Activated CD4-positive, alpha-beta T cell treated with anti-CD3 and anti-CD28 coated beads, Interleukin-2, amount 10 ng/mL, durations not matched to agents 7 days and 5 days (primary cell): ENCODE data around the gene SLC2A4RG. TPM values are rescaled to one million over a fixed set of nuclear protein-coding genes. Genes with fewer than 3 reads are reported as not detected.

Experiments used
- CTCF ChIA-PET: fragments of 350-600 bp; sonication (Branson Sonifier 250); formaldehyde crosslinking; loops from one replicate; lab custom pipeline; 2021; ENCODE audit warnings: antibody characterized with exemption; lab: Charles Lee
- POLR2A ChIA-PET: fragments of 350-600 bp; sonication (Branson Sonifier 250); formaldehyde crosslinking; loops from one replicate; lab custom pipeline; 2021; ENCODE audit warnings: antibody characterized with exemption; lab: Charles Lee
- DNase-seq: peaks from one replicate; pipeline ENCODE4 v3.0.0-alpha.2; 2020
- H3K27ac Mint-ChIP-seq: one replicate; pipeline ENCODE4 v1.8.0; 2021; ENCODE audit warnings: mild to moderate bottlenecking, moderate library complexity, mixed read lengths
- H3K27me3 Mint-ChIP-seq: one replicate; pipeline ENCODE4 v1.8.0; 2021; ENCODE audit warnings: mixed read lengths
- H3K36me3 Mint-ChIP-seq: one replicate; pipeline ENCODE4 v1.8.0; 2021; ENCODE audit warnings: low read depth, mixed read lengths
- H3K4me1 Mint-ChIP-seq: one replicate; pipeline ENCODE4 v1.8.0; 2021; ENCODE audit warnings: mixed read lengths
- H3K4me3 Mint-ChIP-seq: one replicate; pipeline ENCODE4 v1.8.0; 2021; ENCODE audit warnings: mild to moderate bottlenecking, moderate library complexity, mixed read lengths
- H3K9me3 Mint-ChIP-seq: one replicate; pipeline ENCODE4 v1.8.0; 2021; ENCODE audit warnings: mixed read lengths
- total RNA-seq, 2 experiments: library from RNA; stranded (reverse); gene quantifications; one replicate each; pipeline ENCODE4 v1.2.3, GENCODE V29; 2021

Gene SLC2A4RG
- total RNA-seq, 2 experiments from 2014 or later, result 105 to 129 TPM

DNA sequence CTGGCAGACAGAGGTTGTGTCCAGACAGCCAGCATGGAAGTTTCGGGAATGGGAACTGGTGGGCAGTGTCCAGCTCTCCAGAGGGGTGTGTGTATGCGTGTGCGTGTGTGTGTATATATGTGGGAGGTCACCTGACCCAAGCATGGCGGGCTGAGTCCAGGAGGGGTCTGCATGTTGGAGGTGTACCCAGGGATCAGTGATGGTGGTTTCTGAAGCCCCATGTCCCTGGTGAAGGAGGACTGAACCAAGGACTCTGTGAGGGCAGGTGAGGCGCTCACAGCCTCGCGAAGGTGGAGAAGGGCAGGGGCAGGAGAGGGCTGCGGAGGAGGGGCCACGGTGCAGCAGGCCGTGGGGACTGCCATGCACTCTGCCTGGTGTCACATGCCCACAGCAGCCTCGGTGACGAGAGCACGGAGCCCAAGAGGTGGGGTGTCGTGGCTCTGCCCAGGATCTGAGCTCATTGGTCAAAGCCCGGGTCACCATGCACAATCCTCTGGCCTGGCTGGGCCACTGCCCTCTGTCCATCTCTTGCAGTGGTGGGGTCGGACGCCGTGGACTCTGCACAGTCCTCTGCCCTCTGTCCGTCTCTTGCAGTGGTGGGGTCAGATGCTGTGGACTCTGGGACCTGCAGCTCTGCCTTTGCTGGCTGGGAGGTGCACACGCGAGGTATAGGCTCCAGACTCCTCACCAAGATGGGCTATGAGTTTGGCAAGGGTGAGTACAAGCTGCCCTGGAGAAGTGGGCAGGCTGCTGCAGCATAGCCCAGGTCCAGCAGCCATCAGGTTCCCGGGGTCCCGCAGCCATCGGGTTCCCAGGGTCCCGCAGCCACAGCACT is 5.2 kb upstream of the SLC2A4RG start:
- H3K4me3 Mint-ChIP-seq, result no peak overlapping the region
- POLR2A ChIA-PET, result interaction anchor here (0.6 kb wide), 1 partner anchor 1564 kb away, joined by 3 read pairs; no protein-coding TSS in a partner anchor
- no peaks in the 10 kb centered on the region for H3K9me3 Mint-ChIP-seq
- CTCF ChIA-PET, result interaction anchor here (1.1 to 2.7 kb wide), 4 partner anchors 9 to 197 kb away, joined by 3 to 12 read pairs (median 4); partner anchors contain the start of gene PTK6
- no peak for DNase-seq
- peak overlapping the region; percentile 76 for H3K27ac Mint-ChIP-seq
- H3K27me3 Mint-ChIP-seq, result no peaks in the 10 kb centered on the region
- H3K4me1 Mint-ChIP-seq, result peaks cover 28% of the 10 kb centered on the region
- peaks cover 35% of the 10 kb centered on the region for H3K36me3 Mint-ChIP-seq

DNA sequence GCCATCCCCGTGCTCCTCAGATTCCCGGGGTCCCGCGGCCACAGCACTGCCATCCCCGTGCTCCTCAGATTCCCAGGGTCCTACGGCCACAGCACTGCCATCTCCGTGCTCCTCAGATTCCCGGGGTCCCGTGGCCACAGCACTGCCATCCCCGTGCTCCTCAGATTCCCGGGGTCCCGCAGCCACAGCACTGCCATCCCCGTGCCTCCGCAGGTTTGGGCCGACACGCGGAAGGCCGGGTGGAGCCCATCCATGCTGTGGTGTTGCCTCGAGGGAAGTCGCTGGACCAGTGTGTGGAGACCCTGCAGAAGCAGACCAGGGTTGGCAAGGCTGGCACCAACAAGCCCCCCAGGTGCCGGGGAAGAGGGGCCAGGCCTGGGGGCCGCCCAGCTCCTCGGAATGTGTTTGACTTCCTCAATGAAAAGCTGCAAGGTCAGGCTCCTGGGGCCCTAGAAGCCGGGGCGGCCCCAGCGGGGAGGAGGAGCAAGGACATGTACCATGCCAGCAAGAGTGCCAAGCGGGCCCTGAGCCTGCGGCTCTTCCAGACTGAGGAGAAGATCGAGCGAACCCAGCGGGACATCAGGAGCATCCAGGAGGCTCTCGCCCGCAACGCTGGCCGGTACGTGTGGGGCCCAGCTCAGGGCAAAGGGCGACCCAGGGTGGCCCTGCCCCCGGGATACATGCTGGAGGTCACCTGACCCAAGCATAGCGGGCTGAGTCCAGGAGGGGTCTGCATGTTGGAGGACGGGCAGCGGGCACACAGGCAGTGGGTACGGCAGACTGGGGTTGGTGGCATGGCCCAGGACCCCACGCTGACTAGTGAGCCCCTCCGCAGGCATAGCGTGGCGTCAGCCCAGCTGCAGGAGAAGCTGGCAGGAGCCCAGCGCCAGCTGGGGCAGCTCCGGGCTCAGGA is 4.4 kb upstream of the SLC2A4RG start:
- no peak for DNase-seq
- Mint-ChIP-seq H3K4me1 (peaks cover 28% of the 10 kb centered on the region), H3K9me3 (no peaks in the 10 kb centered on the region), H3K27ac (peak overlapping the region; percentile 88), H3K27me3 (no peaks in the 10 kb centered on the region), H3K36me3 (peaks cover 30% of the 10 kb centered on the region), H3K4me3 (peak overlapping the region; percentile 87)
- POLR2A ChIA-PET, result no interaction called here
- CTCF ChIA-PET, result interaction anchor here (1.3 to 4.2 kb wide), 5 partner anchors 12 to 322 kb away, joined by 3 to 27 read pairs (median 12); partner anchors contain the start of genes ARFRP1, PTK6 and ZGPAT

DNA sequence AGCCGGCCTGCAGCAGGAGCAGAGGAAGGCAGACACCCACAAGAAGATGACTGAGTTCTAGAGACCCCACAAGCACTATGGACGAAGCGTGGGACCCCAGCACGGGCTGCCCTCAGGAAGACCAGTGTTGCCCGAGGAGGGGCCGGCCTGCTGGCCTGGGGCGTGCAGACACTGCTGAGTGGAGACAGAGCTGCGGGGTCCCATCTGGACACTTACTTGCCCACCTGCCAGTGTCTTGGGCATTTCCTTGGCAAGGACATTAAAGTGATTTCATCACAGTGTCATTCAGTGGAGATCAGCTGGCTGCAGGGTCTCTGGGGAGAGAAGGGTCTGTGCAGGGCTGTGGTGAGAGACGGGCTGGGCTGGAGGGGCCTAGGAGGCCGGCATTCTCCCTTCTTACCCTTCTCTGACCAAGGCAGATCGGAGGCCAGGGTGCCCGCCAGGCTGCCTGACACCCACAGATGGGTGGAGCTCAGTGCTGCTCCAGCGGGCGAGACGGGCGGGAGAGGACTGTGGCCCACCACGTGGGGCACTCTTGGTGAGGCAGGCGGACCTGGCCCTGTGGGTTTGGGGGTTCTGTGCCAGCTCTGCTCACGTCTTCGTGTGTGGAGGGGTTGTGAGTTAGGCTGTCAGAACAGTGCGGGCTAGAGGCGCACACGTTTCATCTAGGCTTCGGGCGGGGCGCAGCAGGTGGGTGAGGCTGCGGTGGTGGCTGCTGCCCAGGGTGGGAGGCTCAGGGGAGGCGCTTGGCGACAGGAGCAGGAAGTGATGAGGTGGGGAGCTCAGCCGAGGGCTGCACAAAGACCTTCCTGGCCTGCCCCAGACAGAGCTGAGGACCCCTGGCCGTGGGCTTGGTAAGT is 3.5 kb upstream of the SLC2A4RG start, which contains the start of gene LIME1:
Gene LIME1, plus strand, starts transcription at position 806 of the 860 bp plus-strand sequence. CDS start 886 bp downstream, outside the sequence.
- DNase-seq, result peak; percentile 90
- peak within 1 kb of the TSS; percentile 87 for H3K4me3 Mint-ChIP-seq
- POLR2A ChIA-PET, result no interaction called here
- CTCF ChIA-PET, result interaction anchor here (0.8 to 4.2 kb wide), 11 partner anchors 8 to 321 kb away, joined by 3 to 27 read pairs (median 5); partner anchors contain the start of genes ARFRP1, PTK6 and ZGPAT
- peaks cover 30% of the 10 kb centered on the region for H3K36me3 Mint-ChIP-seq
- no peaks in the 10 kb centered on the region for H3K9me3 Mint-ChIP-seq
- no peaks in the 10 kb centered on the region for H3K27me3 Mint-ChIP-seq
- peak within 1 kb of the TSS; percentile 88 for H3K27ac Mint-ChIP-seq
- peaks cover 28% of the 10 kb centered on the region for H3K4me1 Mint-ChIP-seq

DNA sequence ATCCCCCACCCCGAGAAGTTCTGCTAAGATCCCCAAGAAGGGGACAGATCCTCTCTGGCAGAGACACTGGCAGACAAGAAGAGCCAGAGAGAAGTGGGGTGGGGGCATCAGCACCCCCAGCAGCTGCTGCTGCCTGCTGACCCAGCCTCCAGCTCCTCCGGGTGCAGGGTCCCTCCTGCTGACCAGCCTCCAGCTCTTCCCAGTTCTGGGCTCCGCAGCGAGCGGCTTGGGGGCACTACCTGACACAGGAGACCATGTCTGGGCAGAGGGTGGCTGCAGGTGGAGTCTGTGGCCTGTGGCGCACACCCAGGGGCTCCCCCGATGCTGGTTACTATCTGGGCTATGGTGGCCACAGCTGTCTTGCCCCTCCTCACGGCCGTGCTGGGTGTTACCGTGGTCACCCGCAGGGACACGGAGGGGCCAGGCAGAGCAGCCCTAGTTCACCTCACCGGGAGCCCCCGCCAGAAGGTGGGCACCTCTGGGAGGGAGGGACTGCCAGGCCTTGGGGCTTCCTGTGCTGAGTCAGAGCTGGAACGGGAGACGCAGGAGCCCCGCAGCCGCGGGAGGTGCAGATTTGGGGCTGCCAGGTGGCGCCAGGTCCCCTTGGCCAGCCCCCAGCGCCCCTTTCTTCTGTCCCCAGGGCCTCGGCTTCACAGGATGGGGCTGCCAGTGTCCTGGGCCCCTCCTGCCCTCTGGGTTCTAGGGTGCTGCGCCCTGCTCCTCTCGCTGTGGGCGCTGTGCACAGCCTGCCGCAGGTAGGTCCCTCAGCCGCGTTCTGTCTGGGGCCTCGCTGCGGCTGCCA is 2.5 kb upstream of the SLC2A4RG start:
- peaks cover 28% of the 10 kb centered on the region for H3K4me1 Mint-ChIP-seq
- H3K27me3 Mint-ChIP-seq, result no peaks in the 10 kb centered on the region
- H3K4me3 Mint-ChIP-seq, result peak overlapping the region; percentile 87
- peak overlapping the region; percentile 88 for H3K27ac Mint-ChIP-seq
- CTCF ChIA-PET, result interaction anchor here (0.8 to 4.2 kb wide), 13 partner anchors 9 to 549 kb away, joined by 3 to 27 read pairs (median 5); partner anchors contain the start of genes ARFRP1, PTK6, RTEL1 and ZGPAT
- POLR2A ChIA-PET, result no interaction called here
- DNase-seq, result peak; percentile 69
- H3K9me3 Mint-ChIP-seq, result no peaks in the 10 kb centered on the region
- peaks cover 30% of the 10 kb centered on the region for H3K36me3 Mint-ChIP-seq

DNA sequence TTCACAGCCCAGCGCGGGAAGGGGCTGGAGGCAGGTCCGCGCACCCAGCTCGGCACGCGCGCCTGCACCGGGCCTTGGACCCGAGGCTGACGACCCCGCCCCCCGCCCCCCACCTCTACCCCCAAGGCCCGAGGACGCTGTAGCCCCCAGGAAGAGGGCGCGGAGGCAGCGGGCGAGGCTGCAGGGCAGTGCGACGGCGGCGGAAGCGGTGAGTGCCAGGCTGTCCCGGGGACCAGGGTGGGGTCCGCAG is 2.0 kb upstream of the SLC2A4RG start:
- ChIA-PET POLR2A (no interaction called here), CTCF (interaction anchor here (1.0 to 4.2 kb wide), 4 partner anchors 13 to 548 kb away, joined by 3 to 27 read pairs (median 3); partner anchors contain the start of gene RTEL1)
- peaks cover 30% of the 10 kb centered on the region for H3K36me3 Mint-ChIP-seq
- peak overlapping the region; percentile 87 for H3K4me3 Mint-ChIP-seq
- peak overlapping the region; percentile 88 for H3K27ac Mint-ChIP-seq
- no peak for DNase-seq
- no peaks in the 10 kb centered on the region for H3K9me3 Mint-ChIP-seq
- no peaks in the 10 kb centered on the region for H3K27me3 Mint-ChIP-seq
- peaks cover 28% of the 10 kb centered on the region for H3K4me1 Mint-ChIP-seq

DNA sequence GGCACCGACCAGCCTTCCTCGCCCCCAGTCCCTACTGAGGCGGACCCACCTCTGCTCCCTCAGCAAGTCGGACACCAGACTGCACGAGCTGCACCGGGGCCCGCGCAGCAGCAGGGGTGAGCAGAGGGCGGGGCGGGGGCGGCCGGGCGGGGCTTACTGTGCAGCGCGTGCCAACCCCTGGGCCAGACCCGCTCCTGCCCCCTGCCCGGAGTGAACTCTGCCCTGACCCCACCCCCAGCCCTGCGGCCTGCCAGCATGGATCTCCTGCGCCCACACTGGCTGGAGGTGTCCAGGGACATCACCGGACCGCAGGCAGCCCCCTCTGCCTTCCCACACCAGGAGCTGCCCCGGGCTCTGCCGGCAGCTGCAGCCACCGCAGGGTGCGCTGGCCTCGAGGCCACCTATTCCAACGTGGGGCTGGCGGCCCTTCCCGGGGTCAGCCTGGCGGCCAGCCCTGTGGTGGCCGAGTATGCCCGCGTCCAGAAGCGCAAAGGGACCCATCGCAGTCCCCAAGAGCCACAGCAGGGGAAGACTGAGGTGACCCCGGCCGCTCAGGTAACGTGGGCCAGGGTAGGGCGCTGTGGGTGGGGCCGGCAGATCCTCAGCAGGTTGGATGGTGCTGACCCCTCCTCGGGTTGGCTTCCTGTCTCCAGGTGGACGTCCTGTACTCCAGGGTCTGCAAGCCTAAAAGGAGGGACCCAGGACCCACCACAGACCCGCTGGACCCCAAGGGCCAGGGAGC is 1.5 kb upstream of the SLC2A4RG start:
- DNase-seq, result peak; percentile 40
- Mint-ChIP-seq H3K27ac (peak overlapping the region; percentile 25), H3K36me3 (peaks cover 31% of the 10 kb centered on the region), H3K4me3 (peak overlapping the region; percentile 87), H3K27me3 (no peaks in the 10 kb centered on the region), H3K4me1 (peaks cover 28% of the 10 kb centered on the region), H3K9me3 (no peaks in the 10 kb centered on the region)
- CTCF ChIA-PET, result interaction anchor here (1.0 to 4.2 kb wide), 3 partner anchors 12 to 548 kb away, joined by 3 to 27 read pairs (median 3); no protein-coding TSS in a partner anchor
- POLR2A ChIA-PET, result no interaction called here

DNA sequence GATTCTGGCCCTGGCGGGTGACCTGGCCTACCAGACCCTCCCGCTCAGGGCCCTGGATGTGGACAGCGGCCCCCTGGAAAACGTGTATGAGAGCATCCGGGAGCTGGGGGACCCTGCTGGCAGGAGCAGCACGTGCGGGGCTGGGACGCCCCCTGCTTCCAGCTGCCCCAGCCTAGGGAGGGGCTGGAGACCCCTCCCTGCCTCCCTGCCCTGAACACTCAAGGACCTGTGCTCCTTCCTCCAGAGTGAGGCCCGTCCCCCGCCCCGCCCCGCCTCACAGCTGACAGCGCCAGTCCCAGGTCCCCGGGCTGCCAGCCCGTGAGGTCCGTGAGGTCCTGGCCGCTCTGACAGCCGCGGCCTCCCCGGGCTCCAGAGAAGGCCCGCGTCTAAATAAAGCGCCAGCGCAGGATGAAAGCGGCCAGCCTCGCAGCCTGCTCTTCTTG is 868 bp upstream of the SLC2A4RG start:
- peak; percentile 42 for DNase-seq
- CTCF ChIA-PET, result interaction anchor here (1.1 to 4.2 kb wide), 3 partner anchors 12 to 26 kb away, joined by 3 to 27 read pairs (median 4); no protein-coding TSS in a partner anchor
- Mint-ChIP-seq H3K36me3 (peaks cover 30% of the 10 kb centered on the region), H3K4me1 (peaks cover 23% of the 10 kb centered on the region), H3K27ac (peak overlapping the region; percentile 25), H3K27me3 (no peaks in the 10 kb centered on the region), H3K4me3 (peak overlapping the region; percentile 87), H3K9me3 (no peaks in the 10 kb centered on the region)
- POLR2A ChIA-PET, result interaction anchor here (0.9 to 1.0 kb wide), 2 partner anchors 11 to 300 kb away, joined by 3 read pairs; no protein-coding TSS in a partner anchor

DNA sequence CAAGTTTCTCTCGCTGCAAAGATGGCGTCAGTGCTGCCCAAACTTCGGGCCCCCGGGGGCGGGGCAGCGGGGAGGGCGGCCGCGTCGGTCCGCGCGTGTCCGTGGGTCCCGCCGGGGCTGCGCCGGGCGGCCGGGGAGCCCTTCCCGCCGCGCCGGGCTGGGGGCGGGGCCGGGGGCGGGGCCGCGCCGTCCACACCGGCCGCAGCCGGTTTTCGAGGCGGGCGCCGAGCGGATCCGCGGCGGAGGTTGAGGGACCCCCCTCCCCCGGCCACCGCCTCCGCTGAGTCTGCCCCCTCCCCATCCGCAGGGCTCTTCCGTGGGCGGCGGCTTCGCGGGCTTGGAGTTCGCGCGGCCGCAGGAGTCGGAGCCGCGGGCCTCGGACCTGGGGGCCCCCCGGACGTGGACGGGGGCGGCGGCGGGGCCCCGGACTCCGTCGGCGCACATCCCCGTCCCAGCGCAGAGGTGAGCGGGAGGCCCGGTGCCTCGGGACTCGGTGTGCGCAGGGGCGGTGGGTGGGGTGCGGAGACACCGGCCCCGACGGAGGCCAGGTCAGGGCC is 572 bp downstream of the SLC2A4RG start:
- Mint-ChIP-seq H3K4me1 (peaks cover 14% of the 10 kb centered on the region), H3K27me3 (no peaks in the 10 kb centered on the region), H3K9me3 (no peaks in the 10 kb centered on the region), H3K27ac (peak overlapping the region; percentile 54), H3K36me3 (peaks cover 23% of the 10 kb centered on the region), H3K4me3 (peak overlapping the region; percentile 59)
- ChIA-PET POLR2A (interaction anchor here (1.1 kb wide), 1 partner anchor 32 kb away, joined by 4 read pairs; the partner anchor contains the start of genes ARFRP1 and ZGPAT), CTCF (interaction anchor here (0.6 to 1.5 kb wide), 5 partner anchors 11 to 64 kb away, joined by 3 to 5 read pairs (median 4); no protein-coding TSS in a partner anchor)
- peak; percentile 63 for DNase-seq

DNA sequence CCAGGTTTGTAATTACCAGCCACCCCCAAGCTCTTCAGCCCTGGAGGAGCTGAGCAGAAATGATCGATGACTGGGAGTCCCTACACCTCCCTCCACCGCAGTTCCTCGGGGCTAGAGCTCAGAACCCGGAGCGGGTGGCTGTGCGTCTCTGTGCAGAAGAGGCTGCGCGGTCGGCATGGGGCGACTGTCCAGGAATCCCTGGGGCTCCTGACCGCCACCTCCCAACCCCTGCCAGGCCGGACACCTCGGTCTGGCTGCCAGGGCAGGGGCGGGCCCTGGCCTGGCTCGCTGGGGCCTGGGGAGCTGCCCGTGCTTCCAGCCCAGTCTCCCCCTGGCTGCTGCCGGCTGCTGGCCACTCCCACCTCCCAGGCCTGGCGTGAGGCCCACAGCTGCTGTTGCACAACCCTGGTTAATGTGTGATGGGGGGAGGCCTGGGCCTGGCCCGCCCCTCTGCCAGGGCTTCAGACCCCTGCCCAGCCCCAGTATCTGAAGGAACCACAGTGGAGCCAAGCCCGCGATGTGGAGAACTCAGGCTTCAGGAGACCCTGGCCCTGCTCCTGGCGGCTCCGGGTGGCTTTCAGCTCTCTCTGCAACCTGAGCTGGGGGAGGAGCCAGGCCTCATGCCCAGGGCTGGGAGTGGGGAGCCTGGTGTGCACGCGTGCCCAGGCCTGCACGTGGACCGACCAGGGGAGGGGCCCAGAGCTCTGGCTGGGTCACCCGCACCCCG is 1.2 kb downstream of the SLC2A4RG start:
- H3K9me3 Mint-ChIP-seq, result no peaks in the 10 kb centered on the region
- peak; percentile 42 for DNase-seq
- H3K27me3 Mint-ChIP-seq, result no peaks in the 10 kb centered on the region
- ChIA-PET CTCF (interaction anchor here (0.6 to 1.5 kb wide), 6 partner anchors 10 to 64 kb away, joined by 3 to 5 read pairs (median 4); no protein-coding TSS in a partner anchor), POLR2A (interaction anchor here (1.1 kb wide), 1 partner anchor 33 kb away, joined by 4 read pairs; the partner anchor contains the start of genes ARFRP1 and ZGPAT)
- H3K27ac Mint-ChIP-seq, result peak overlapping the region; percentile 54
- H3K4me1 Mint-ChIP-seq, result peaks cover 7% of the 10 kb centered on the region
- peak overlapping the region; percentile 63 for H3K4me3 Mint-ChIP-seq
- H3K36me3 Mint-ChIP-seq, result peaks cover 18% of the 10 kb centered on the region
